Measurements from ENCODE around the gene OR4D10. TPM values are rescaled to one million over a fixed set of nuclear protein-coding genes. Genes with fewer than 3 reads are reported as not detected.

Gene OR4D10
- total and polyA plus RNA-seq, 2 of the 8 experiments (the other 6 are each of a cell fraction or from before 2014, with no cell fraction given): not detected

- no peak overlapping the region for H2BK20ac ChIP-seq (ENCODE audit: low read length)
- no peaks in the 10 kb centered on the region for H3K79me1 ChIP-seq (ENCODE audit: low read depth, low read length)
- no peak for DNase-seq (ENCODE audit: low read depth in 1 of 2, low spot score in 2 of 2)
- CTCF ChIA-PET (ENCODE audit: partially characterized antibody): interaction anchor here (1.3 kb wide), 1 partner anchor 17 kb away, joined by 3 read pairs; no protein-coding TSS in a partner anchor
- no peak overlapping the region for H4K91ac ChIP-seq (replicated peaks; ENCODE audit: insufficient read length, low read length)
- H2BK5ac ChIP-seq (ENCODE audit: low read depth, low read length): no peak overlapping the region
- no peak overlapping the region for H3K4me2 ChIP-seq (ENCODE audit: insufficient read depth in 1 of 2, low read depth in 2 of 2, low read length in 2 of 2)
- no peak for FAIRE-seq
- no peak overlapping the region for H2BK120ac ChIP-seq (replicated peaks; ENCODE audit: low read depth, low read length)
- no peak overlapping the region for H3K23ac ChIP-seq (ENCODE audit: insufficient read length)
- no peaks in the 10 kb centered on the region for H3K79me2 ChIP-seq (ENCODE audit: control insufficient read depth in 1 of 2, insufficient read depth in 2 of 2, low read length in 2 of 2)
- WGBS, 2 experiments (ENCODE audit: extremely low coverage in 1 of 2, insufficient coverage in 1 of 2, insufficient read length in 1 of 2, insufficient replicate concordance in 2 of 2, low coverage in 1 of 2, low lambda C conversion rate in 2 of 2, missing lambda C conversion rate in 1 of 2): 91% methylated on average over 5 of the region's 5 CpGs; no CpG with 5 or more reads in 1 of the 2 experiments
- H3K4ac ChIP-seq (replicated peaks; ENCODE audit: insufficient read length, low read depth, low read length): no peak overlapping the region
- no peak overlapping the region for H2AFZ ChIP-seq (ENCODE audit: low read length)
- POLR2A ChIA-PET (ENCODE audit: partially characterized antibody): interaction anchor here (0.7 kb wide), 1 partner anchor 914 kb away, joined by 4 read pairs; no protein-coding TSS in a partner anchor
- no peak overlapping the region for H4K8ac ChIP-seq (ENCODE audit: extremely low read depth, insufficient read depth, low read length)
- H2BK12ac ChIP-seq (ENCODE audit: low read depth, low read length): no peak overlapping the region
- no peak overlapping the region for H3K18ac ChIP-seq (ENCODE audit: extremely low read depth, low read length)
- no peaks in the 10 kb centered on the region for H3K4me1 ChIP-seq (replicated peaks in 1 of 4; ENCODE audit: control insufficient read depth in 3 of 4, insufficient read depth in 4 of 4, low read length in 3 of 4)
- H3K9ac ChIP-seq (replicated peaks in 1 of 4; ENCODE audit: extremely low read depth in 1 of 4, low read depth in 3 of 4, low read length in 3 of 4): no peak overlapping the region
- TF ChIP-seq ASH2L (IDR thresholded peaks at IDR 0.05; ENCODE audit: low read length) (no peak), TBP (IDR thresholded peaks at IDR 0.05; ENCODE audit: low read depth, low read length) (no peak), CREB1 (IDR thresholded peaks at IDR 0.05) (no peak), CHD1 (IDR thresholded peaks at IDR 0.05; ENCODE audit: low read depth, low read length) (no peak), ATF3 (IDR thresholded peaks at IDR 0.05; ENCODE audit: insufficient read depth, low read depth, low read length) (no peak), BCL11A (IDR thresholded peaks at IDR 0.05; ENCODE audit: low read depth in 2 of 2, low read length in 2 of 2) (no peak), BRCA1 (IDR thresholded peaks at IDR 0.05; ENCODE audit: low read depth, low read length) (no peak), RNF2 (IDR thresholded peaks at IDR 0.05; ENCODE audit: borderline replicate concordance, low read depth, low read length, missing control alignments, poor library complexity, severe bottlenecking) (no peak), SP4 (IDR thresholded peaks at IDR 0.05; ENCODE audit: low read length) (no peak), CBX5 (IDR thresholded peaks at IDR 0.05; ENCODE audit: low read depth, low read length) (no peak), MAX (IDR thresholded peaks at IDR 0.05) (no peak), CHD2 (IDR thresholded peaks at IDR 0.05; ENCODE audit: low read length) (no peak)
- no peak overlapping the region for H2BK15ac ChIP-seq (ENCODE audit: low read length)
- no peaks in the 10 kb centered on the region for H4K20me1 ChIP-seq (replicated peaks in 1 of 2; ENCODE audit: control insufficient read depth in 1 of 2, insufficient read depth in 2 of 2, low read length in 2 of 2)
- H3K56ac ChIP-seq (replicated peaks; ENCODE audit: insufficient read length, low read depth, low read length): no peak overlapping the region
- no peak overlapping the region for H2AK5ac ChIP-seq (ENCODE audit: low read depth, low read length)
- H3K14ac ChIP-seq (ENCODE audit: insufficient read length): no peak overlapping the region
- no peaks in the 10 kb centered on the region for H3K9me3 ChIP-seq (ENCODE audit: insufficient read depth in 2 of 2, low read depth in 1 of 2, low read length in 1 of 2)
- no peak overlapping the region for H3K27ac ChIP-seq (ENCODE audit: low read depth, low read length)
- no peak overlapping the region for H4K5ac ChIP-seq (ENCODE audit: insufficient read length, low read depth, low read length)
- no peaks in the 10 kb centered on the region for H3K36me3 ChIP-seq (ENCODE audit: control insufficient read depth in 2 of 4, insufficient read depth in 4 of 4, low read length in 3 of 4)
- H3K27me3 ChIP-seq (replicated peaks in 1 of 4; ENCODE audit: control insufficient read depth in 3 of 4, extremely low read depth in 1 of 4, insufficient read depth in 3 of 4, low read length in 3 of 4): no peaks in the 10 kb centered on the region
- H3K4me3 ChIP-seq (ENCODE audit: extremely low read depth in 1 of 4, insufficient read depth in 2 of 4, low read depth in 3 of 4, low read length in 4 of 4): no peak overlapping the region
- H3K23me2 ChIP-seq (ENCODE audit: low read depth, low read length): no peaks in the 10 kb centered on the region
These were observed 47.6 kb downstream of the OR4D10 start for GRCh38 chr11:59520741-59521140.
